ENCODE measurements around the gene FBXL19. TPM values are rescaled to one million over a fixed set of nuclear protein-coding genes. Genes with fewer than 3 reads are reported as not detected.
A peak's percentile ranks its signal among the peaks of the same experiment; 100 is the strongest.
"Not testable (repeated sequence)": the region's sequence is repeated elsewhere in the genome, so short reads cannot be mapped to it uniquely, and the experiment has no call there.

Gene FBXL19
- total RNA-seq, 2 experiments from 2014 or later: 26.1 to 29.2 TPM

GRCh38 chr16:30927789-30928378, 4.5 kb downstream of the FBXL19 start:
- ATAC-seq (no peak), DNase-seq (peak; percentile 55)
- no peak overlapping the region for H3K4me3 Mint-ChIP-seq
- CTCF ChIA-PET: interaction anchor here (1.0 to 5.3 kb wide), 2 partner anchors 15 to 26 kb away, joined by 3 to 38 read pairs; no protein-coding TSS in a partner anchor
- no peaks in the 10 kb centered on the region for H3K27me3 Mint-ChIP-seq
- H3K27ac Mint-ChIP-seq: no peak overlapping the region
- H3K36me3 Mint-ChIP-seq: peaks cover 6% of the 10 kb centered on the region
- peaks cover 19% of the 10 kb centered on the region for H3K4me1 Mint-ChIP-seq
- H3K9me3 Mint-ChIP-seq (ENCODE audit: low read depth): no peaks in the 10 kb centered on the region

GRCh38 chr16:30928390-30928789, 5.0 kb downstream of the FBXL19 start:
- Mint-ChIP-seq H3K27me3 (no peaks in the 10 kb centered on the region), H3K27ac (no peak overlapping the region), H3K4me1 (peaks cover 19% of the 10 kb centered on the region), H3K9me3 (ENCODE audit: low read depth) (no peaks in the 10 kb centered on the region), H3K4me3 (no peak overlapping the region), H3K36me3 (peaks cover 6% of the 10 kb centered on the region)
- CTCF ChIA-PET: interaction anchor here (5.3 kb wide), 1 partner anchor 14 kb away, joined by 38 read pairs; no protein-coding TSS in a partner anchor
- no peak for ATAC-seq
- DNase-seq: no peak

- peaks cover 19% of the 10 kb centered on the region for H3K4me1 Mint-ChIP-seq
- H3K9me3 Mint-ChIP-seq (ENCODE audit: low read depth): no peaks in the 10 kb centered on the region
- ATAC-seq (peak; percentile 38), DNase-seq (peak; percentile 60)
- no peaks in the 10 kb centered on the region for H3K27me3 Mint-ChIP-seq
- no peak overlapping the region for H3K4me3 Mint-ChIP-seq
- H3K36me3 Mint-ChIP-seq: peaks cover 6% of the 10 kb centered on the region
- CTCF ChIA-PET: interaction anchor here (5.3 kb wide), 1 partner anchor 14 kb away, joined by 38 read pairs; no protein-coding TSS in a partner anchor
- no peak overlapping the region for H3K27ac Mint-ChIP-seq
These were observed 5.8 kb downstream of the FBXL19 start for GRCh38 chr16:30929167-30929566.

GRCh38 chr16:30930160-30930571, 6.8 kb downstream of the FBXL19 start:
- ATAC-seq (no peak), DNase-seq (no peak)
- Mint-ChIP-seq H3K9me3 (ENCODE audit: low read depth) (no peaks in the 10 kb centered on the region), H3K36me3 (peaks cover 6% of the 10 kb centered on the region), H3K4me1 (peaks cover 21% of the 10 kb centered on the region), H3K27ac (no peak overlapping the region), H3K4me3 (no peak overlapping the region), H3K27me3 (no peaks in the 10 kb centered on the region)
- CTCF ChIA-PET: interaction anchor here (4.0 kb wide), 1 partner anchor 12 kb away, joined by 23 read pairs; no protein-coding TSS in a partner anchor

- no peak overlapping the region for H3K27ac Mint-ChIP-seq
- H3K4me3 Mint-ChIP-seq: no peak overlapping the region
- CTCF ChIA-PET: interaction anchor here (4.0 kb wide), 1 partner anchor 11 kb away, joined by 23 read pairs; no protein-coding TSS in a partner anchor
- no peaks in the 10 kb centered on the region for H3K27me3 Mint-ChIP-seq
- H3K36me3 Mint-ChIP-seq: peaks cover 6% of the 10 kb centered on the region
- no peak for ATAC-seq
- DNase-seq: no peak
- H3K4me1 Mint-ChIP-seq: peaks cover 20% of the 10 kb centered on the region
- H3K9me3 Mint-ChIP-seq (ENCODE audit: low read depth): no peaks in the 10 kb centered on the region
These were observed 7.8 kb downstream of the FBXL19 start for GRCh38 chr16:30931068-30931650.

- H3K4me3 Mint-ChIP-seq: no peak overlapping the region
- peak; percentile 59 for ATAC-seq
- no peaks in the 10 kb centered on the region for H3K9me3 Mint-ChIP-seq (ENCODE audit: low read depth)
- CTCF ChIA-PET: interaction anchor here (0.8 to 2.4 kb wide), 8 partner anchors 9 to 526 kb away, joined by 3 to 13 read pairs (median 4); no protein-coding TSS in a partner anchor
- no peaks in the 10 kb centered on the region for H3K27me3 Mint-ChIP-seq
- peaks cover 26% of the 10 kb centered on the region for H3K4me1 Mint-ChIP-seq
- peak; percentile 68 for DNase-seq
- H3K27ac Mint-ChIP-seq: no peak overlapping the region
- H3K36me3 Mint-ChIP-seq: peaks cover 8% of the 10 kb centered on the region
These were observed 11.6 kb downstream of the FBXL19 start for GRCh38 chr16:30934827-30935557.

GRCh38 chr16:30937692-30938091, 14.3 kb downstream of the FBXL19 start:
- DNase-seq: no peak
- CTCF ChIA-PET: interaction anchor here (0.9 to 1.4 kb wide), 2 partner anchors 16 to 93 kb away, joined by 4 to 5 read pairs; no protein-coding TSS in a partner anchor
- Mint-ChIP-seq H3K4me1 (peaks cover 43% of the 10 kb centered on the region), H3K36me3 (peaks cover 6% of the 10 kb centered on the region), H3K9me3 (ENCODE audit: low read depth) (no peaks in the 10 kb centered on the region), H3K27ac (peak overlapping the region; percentile 69), H3K27me3 (no peaks in the 10 kb centered on the region), H3K4me3 (no peak overlapping the region)
- ATAC-seq: no peak

GRCh38 chr16:30939571-30939970, 16.2 kb downstream of the FBXL19 start:
- H3K27me3 Mint-ChIP-seq; H3K4me3 Mint-ChIP-seq; DNase-seq; ATAC-seq; H3K9me3 Mint-ChIP-seq (ENCODE audit: low read depth); H3K27ac Mint-ChIP-seq: not testable (repeated sequence)
- H3K36me3 Mint-ChIP-seq: peaks cover 17% of the 10 kb centered on the region
- peaks cover 50% of the 10 kb centered on the region for H3K4me1 Mint-ChIP-seq
- CTCF ChIA-PET: interaction anchor here (1.0 to 4.0 kb wide), 4 partner anchors 14 to 203 kb away, joined by 4 to 68 read pairs (median 6); no protein-coding TSS in a partner anchor

- Mint-ChIP-seq H3K4me3 (peak overlapping the region; percentile 69), H3K27ac (peak overlapping the region; percentile 80), H3K9me3 (ENCODE audit: low read depth) (no peaks in the 10 kb centered on the region), H3K4me1 (peaks cover 41% of the 10 kb centered on the region), H3K36me3 (peaks cover 22% of the 10 kb centered on the region), H3K27me3 (no peaks in the 10 kb centered on the region)
- DNase-seq (peak; percentile 86), ATAC-seq (peak; percentile 96)
- CTCF ChIA-PET: interaction anchor here (0.6 to 5.2 kb wide), 42 partner anchors 9 to 1167 kb away, joined by 3 to 68 read pairs (median 4); partner anchors contain the start of genes KAT8, PHKG2, PRR14 and SETD1A
These were observed 18.4 kb downstream of the FBXL19 start for GRCh38 chr16:30941600-30942425.

- H3K9me3 Mint-ChIP-seq (ENCODE audit: low read depth): no peaks in the 10 kb centered on the region
- peak overlapping the region; percentile 80 for H3K27ac Mint-ChIP-seq
- peaks cover 36% of the 10 kb centered on the region for H3K4me1 Mint-ChIP-seq
- no peaks in the 10 kb centered on the region for H3K27me3 Mint-ChIP-seq
- ATAC-seq: no peak
- peaks cover 22% of the 10 kb centered on the region for H3K36me3 Mint-ChIP-seq
- CTCF ChIA-PET: interaction anchor here (0.6 to 5.2 kb wide), 33 partner anchors 8 to 1168 kb away, joined by 3 to 68 read pairs (median 4); partner anchors contain the start of genes KAT8, PHKG2, PRR14 and SETD1A
- H3K4me3 Mint-ChIP-seq: peak overlapping the region; percentile 69
- no peak for DNase-seq
These were observed 19.0 kb downstream of the FBXL19 start for GRCh38 chr16:30942426-30942806.

GRCh38 chr16:30944352-30944751, 21.0 kb downstream of the FBXL19 start:
- H3K36me3 Mint-ChIP-seq: peaks cover 21% of the 10 kb centered on the region
- ATAC-seq: no peak
- H3K4me1 Mint-ChIP-seq: peaks cover 29% of the 10 kb centered on the region
- H3K27me3 Mint-ChIP-seq: no peaks in the 10 kb centered on the region
- CTCF ChIA-PET: interaction anchor here (0.8 to 5.2 kb wide), 9 partner anchors 8 to 212 kb away, joined by 3 to 38 read pairs (median 4); no protein-coding TSS in a partner anchor
- H3K9me3 Mint-ChIP-seq (ENCODE audit: low read depth): no peaks in the 10 kb centered on the region
- no peak for DNase-seq
- H3K27ac Mint-ChIP-seq: no peak overlapping the region
- H3K4me3 Mint-ChIP-seq: no peak overlapping the region

- Mint-ChIP-seq H3K27ac (no peak overlapping the region), H3K4me3 (no peak overlapping the region), H3K36me3 (peaks cover 18% of the 10 kb centered on the region), H3K4me1 (peaks cover 35% of the 10 kb centered on the region), H3K27me3 (no peaks in the 10 kb centered on the region), H3K9me3 (ENCODE audit: low read depth) (no peaks in the 10 kb centered on the region)
- ATAC-seq (no peak), DNase-seq (no peak)
- CTCF ChIA-PET: interaction anchor here (1.0 kb wide), 1 partner anchor 922 kb away, joined by 3 read pairs; no protein-coding TSS in a partner anchor
These were observed 23.5 kb downstream of the FBXL19 start for GRCh38 chr16:30946671-30947540.

All from activated CD8-positive, alpha-beta memory T cell treated with anti-CD3 and anti-CD28 coated beads, Interleukin-2, amount 10 ng/mL, durations not matched to agents 7 days and 5 days (primary cell).